Thoracic aorta (tissue), 2 donors: ENCODE data around the gene IL1RN. TPM values are rescaled to one million over a fixed set of nuclear protein-coding genes. Genes with fewer than 3 reads are reported as not detected.
"Not testable (repeated sequence)": the region's sequence is repeated elsewhere in the genome, so short reads cannot be mapped to it uniquely, and the experiment has no call there.

Experiments
- ATAC-seq: fragments of 150-250 bp; one replicate; pipeline ENCODE4 v1.8.0; 2017; ENCODE audit warnings: low read depth; ENCODE audit not compliant: insufficient number of reproducible peaks, low FRiP score
- DNase-seq: peaks from one replicate; pipeline ENCODE4 v3.0.0-alpha.2; 2020; ENCODE audit warnings: low spot score
- H3K27ac ChIP-seq, 2 donors: fragments of 200-600 bp; sonication (generic); 1 replicate in 1 of 2; 2 replicates in 1 of 2; pipeline ENCODE4 v1.5.1; 2016; ENCODE audit warnings: mild to moderate bottlenecking in 2 of 2, moderate library complexity in 2 of 2
- H3K27me3 ChIP-seq: fragments of 200-600 bp; sonication (generic); replicated peaks from 2 replicates; pipeline ENCODE4 v1.6.0; 2016; ENCODE audit warnings: mild to moderate bottlenecking; ENCODE audit not compliant: insufficient read depth
- H3K36me3 ChIP-seq: fragments of 200-600 bp; sonication (generic); one replicate; pipeline ENCODE4 v1.5.1; 2016
- H3K4me1 ChIP-seq, 2 donors: fragments of 200-600 bp; sonication (generic); 1 replicate in 1 of 2; 2 replicates in 1 of 2; pipeline versions ENCODE4 v1.5.1 to v1.6.0; 2016; ENCODE audit warnings: low read depth in 2 of 2, mild to moderate bottlenecking in 1 of 2; ENCODE audit not compliant: control insufficient read depth in 1 of 2
- H3K4me3 ChIP-seq: fragments of 200-600 bp; sonication (generic); 2 replicates; pipeline ENCODE4 v1.5.1; 2016; ENCODE audit warnings: mild to moderate bottlenecking
- H3K9me3 ChIP-seq: fragments of 200-600 bp; sonication (generic); 2 replicates; pipeline ENCODE4 v1.5.1; 2016
- total RNA-seq, 2 donors: library from RNA; depleted of rRNA; stranded (reverse); fragments of >200 nt; gene quantifications; one replicate each; pipeline versions ENCODE4 v1.1.0 to v1.2.3, GENCODE V29; 2016
- TF ChIP-seq, protein P1 (sequence below): fragments of 200-600 bp; sonication (generic); IDR thresholded peaks from one replicate; pipeline ENCODE4 v1.5.1; 2019; ENCODE audit warnings: antibody characterized with exemption

IL1RN gene
- total RNA-seq, 2 donors from 2014 or later = 1.6 to 8.6 TPM

DNA sequence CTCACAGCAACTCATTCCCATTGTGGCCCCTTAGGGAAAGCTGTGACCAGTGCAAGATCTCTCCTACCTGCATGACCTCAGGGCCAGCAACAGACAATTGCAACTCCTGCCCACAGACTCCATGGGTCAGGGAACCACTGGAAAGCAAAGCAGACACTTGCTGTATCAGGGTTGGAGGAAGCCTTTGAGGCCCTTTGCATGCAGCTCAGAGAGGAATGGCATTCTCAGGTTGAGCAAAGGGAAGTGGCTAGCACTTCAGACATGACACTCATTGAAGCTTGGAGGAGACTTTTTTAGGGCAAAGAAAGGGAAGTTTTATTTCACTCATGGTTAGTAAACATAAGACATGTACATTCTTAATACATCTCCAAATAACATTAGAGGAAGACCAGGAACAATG is 37.5 kb upstream of the IL1RN start:
- H3K9me3 ChIP-seq = no peaks in the 10 kb centered on the region
- DNase-seq (no peak), ATAC-seq (no peak)
- TF ChIP-seq, protein P1, sequence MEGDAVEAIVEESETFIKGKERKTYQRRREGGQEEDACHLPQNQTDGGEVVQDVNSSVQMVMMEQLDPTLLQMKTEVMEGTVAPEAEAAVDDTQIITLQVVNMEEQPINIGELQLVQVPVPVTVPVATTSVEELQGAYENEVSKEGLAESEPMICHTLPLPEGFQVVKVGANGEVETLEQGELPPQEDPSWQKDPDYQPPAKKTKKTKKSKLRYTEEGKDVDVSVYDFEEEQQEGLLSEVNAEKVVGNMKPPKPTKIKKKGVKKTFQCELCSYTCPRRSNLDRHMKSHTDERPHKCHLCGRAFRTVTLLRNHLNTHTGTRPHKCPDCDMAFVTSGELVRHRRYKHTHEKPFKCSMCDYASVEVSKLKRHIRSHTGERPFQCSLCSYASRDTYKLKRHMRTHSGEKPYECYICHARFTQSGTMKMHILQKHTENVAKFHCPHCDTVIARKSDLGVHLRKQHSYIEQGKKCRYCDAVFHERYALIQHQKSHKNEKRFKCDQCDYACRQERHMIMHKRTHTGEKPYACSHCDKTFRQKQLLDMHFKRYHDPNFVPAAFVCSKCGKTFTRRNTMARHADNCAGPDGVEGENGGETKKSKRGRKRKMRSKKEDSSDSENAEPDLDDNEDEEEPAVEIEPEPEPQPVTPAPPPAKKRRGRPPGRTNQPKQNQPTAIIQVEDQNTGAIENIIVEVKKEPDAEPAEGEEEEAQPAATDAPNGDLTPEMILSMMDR = no peak
- H3K4me3 ChIP-seq = no peak overlapping the region
- H3K4me1 ChIP-seq = no peaks in the 10 kb centered on the region
- no peak overlapping the region for H3K27ac ChIP-seq
- no peaks in the 10 kb centered on the region for H3K36me3 ChIP-seq
- no peaks in the 10 kb centered on the region for H3K27me3 ChIP-seq

DNA sequence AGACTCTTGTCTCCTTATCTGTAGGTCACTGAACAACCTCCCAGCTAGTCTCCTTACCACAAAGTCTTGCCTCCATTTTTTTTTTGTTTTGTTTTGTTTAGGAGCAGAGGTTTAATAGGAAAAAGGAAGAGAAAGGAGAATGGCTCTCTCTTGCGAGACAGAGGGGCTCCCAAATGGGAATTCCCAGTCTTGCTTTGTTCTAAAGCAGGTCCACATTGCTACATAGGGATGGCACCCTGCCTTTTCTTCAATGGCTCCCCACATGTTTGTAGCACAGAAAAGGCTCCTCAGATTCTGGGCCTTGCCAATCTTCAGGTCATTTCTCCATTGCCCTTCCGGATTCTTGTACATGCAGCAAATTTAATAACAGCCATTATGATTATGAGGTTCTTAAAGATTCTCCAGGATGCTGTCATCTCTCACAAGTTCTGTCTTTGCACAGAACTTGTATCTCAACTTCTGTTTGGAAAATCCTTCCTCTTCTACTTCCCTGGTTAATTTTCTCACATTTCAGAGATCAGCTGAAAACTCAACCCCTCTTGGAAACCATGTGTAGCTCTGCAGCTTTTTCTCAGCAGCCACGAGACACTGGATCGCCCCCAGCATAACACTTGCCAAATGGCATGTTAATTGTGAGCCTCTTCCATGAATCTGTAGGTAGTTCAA is 36.0 kb upstream of the IL1RN start:
- H3K36me3 ChIP-seq = no peaks in the 10 kb centered on the region
- no peak overlapping the region for H3K27ac ChIP-seq
- no peak for ATAC-seq
- H3K9me3 ChIP-seq = peaks cover 3% of the 10 kb centered on the region
- no peak overlapping the region for H3K4me3 ChIP-seq
- no peak for DNase-seq
- H3K27me3 ChIP-seq = no peaks in the 10 kb centered on the region
- H3K4me1 ChIP-seq = no peaks in the 10 kb centered on the region
- TF ChIP-seq, protein P1 = no peak

DNA sequence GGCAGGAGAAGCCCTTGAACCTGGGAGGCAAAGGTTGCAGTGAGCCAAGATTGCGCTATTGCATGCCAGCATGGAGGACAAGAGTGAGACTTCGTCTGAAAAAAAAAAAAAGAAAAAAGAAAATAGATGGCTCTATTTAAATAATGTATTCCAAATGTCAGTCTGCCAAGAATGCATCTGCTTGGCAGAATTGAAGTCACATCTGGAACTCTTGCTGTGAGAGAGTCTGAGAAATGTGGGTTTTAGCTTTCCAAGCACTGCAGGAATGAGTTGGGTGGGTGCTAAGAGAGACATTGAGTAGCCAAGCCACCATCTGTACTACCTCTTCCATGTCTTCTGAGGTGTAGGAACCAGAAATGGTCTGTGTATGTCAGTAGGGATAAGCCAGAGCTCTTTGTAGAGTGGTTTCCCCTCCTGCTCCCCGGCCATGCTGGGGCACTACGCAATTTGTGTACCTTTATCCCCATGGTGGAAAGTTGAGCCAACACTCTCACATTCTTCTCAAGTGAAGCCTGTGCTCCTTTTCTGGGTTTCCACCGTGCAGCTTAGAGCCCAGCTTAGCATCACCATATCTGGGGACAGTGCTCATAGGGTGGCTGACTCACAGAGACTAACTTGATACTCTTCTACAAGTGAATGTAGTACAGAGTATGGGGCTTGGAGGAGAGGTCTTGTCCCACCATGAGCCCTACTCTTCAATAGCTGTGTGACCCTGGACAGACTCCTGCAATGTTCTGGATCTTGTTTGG is 34.4 kb upstream of the IL1RN start:
- peaks cover 3% of the 10 kb centered on the region for H3K9me3 ChIP-seq
- no peaks in the 10 kb centered on the region for H3K27me3 ChIP-seq
- no peak overlapping the region for H3K27ac ChIP-seq
- H3K4me3 ChIP-seq = no peak overlapping the region
- no peak for ATAC-seq
- no peaks in the 10 kb centered on the region for H3K4me1 ChIP-seq
- no peak for DNase-seq
- no peaks in the 10 kb centered on the region for H3K36me3 ChIP-seq
- TF ChIP-seq, protein P1 = no peak

DNA sequence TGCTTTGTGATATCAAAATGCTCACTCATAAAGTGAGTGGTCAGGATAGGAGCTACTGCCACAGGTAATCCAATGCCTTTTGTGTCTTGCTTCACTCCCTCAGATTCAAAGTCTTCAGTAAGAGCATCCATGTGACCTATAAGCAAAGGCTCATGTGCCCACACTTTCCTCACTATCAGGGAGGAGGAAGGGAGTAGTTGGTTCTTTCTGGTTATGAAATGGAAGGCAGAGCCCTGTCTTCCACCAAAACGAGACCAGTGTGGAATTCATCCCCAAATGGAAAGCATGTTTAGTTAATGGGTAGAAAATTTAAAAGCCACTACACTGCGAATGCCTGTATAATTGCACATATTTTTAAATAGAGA is 33.8 kb upstream of the IL1RN start:
- Histone ChIP-seq H3K27me3 (no peaks in the 10 kb centered on the region), H3K36me3 (no peaks in the 10 kb centered on the region), H3K4me3 (no peak overlapping the region), H3K4me1 (no peaks in the 10 kb centered on the region), H3K9me3 (peaks cover 3% of the 10 kb centered on the region), H3K27ac (no peak overlapping the region)
- DNase-seq = no peak
- TF ChIP-seq, protein P1 = no peak
- ATAC-seq = no peak

DNA sequence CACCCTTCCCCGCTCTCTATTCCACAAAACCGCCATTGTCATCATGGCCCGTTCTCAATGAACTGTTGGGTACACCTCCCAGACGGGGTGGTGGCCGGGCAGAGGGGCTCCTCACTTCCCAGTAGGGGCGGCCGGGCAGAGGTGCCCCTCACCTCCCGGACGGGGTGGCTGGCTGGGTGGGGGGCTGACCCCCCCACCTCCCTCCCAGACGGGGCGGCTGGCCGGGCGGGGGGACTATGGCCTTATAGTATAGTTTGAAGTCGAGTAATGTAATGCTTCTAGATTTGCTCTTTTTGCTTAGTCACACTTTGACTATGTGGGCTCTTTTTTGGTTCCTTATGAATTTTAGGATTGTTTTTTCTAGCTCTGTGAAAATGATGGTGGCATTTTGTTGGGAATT is 31.1 kb upstream of the IL1RN start:
- not testable (repeated sequence) for H3K27me3 ChIP-seq, DNase-seq, H3K4me3 ChIP-seq, H3K27ac ChIP-seq, H3K9me3 ChIP-seq, H3K36me3 ChIP-seq, ATAC-seq, H3K4me1 ChIP-seq

DNA sequence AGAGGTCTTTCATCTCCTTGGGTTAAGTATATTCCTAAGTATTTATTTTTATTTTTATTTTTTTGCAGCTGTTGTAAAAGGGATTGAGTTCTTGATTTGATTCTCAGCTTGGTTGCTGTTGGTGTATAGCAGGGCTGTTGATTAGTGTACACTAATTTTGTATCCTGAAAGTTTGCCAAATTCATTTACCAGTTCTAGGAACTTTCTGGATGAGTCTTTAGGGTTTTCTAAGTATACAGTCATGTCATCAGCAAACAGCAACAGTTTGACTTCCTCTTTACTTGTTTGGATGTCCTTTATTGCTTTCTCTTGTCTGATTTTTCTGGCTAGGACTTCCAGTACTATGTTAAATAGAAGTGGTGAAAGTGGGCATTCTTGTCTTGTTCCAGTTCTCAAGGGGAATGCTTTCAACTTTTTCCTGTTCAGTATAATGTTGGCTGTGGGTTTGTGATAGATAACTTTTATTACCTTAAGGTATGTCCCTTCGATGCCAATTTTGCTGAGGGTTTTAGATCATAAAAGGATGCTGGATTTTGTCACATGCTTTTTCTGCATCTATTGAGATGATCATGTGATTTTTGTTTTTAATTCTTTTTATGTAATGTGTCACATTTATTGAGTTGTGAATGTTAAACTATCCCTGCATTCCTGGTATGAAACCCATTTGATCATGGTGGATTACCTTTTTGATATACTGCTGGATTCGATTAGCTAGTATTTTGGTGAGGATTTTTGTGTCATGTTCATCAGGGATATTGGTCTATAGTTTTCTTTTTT is 30.4 kb upstream of the IL1RN start:
- DNase-seq, H3K4me1 ChIP-seq, ATAC-seq, H3K36me3 ChIP-seq, H3K27ac ChIP-seq, H3K27me3 ChIP-seq, H3K4me3 ChIP-seq, H3K9me3 ChIP-seq: not testable (repeated sequence)
